Activated naive CD4-positive, alpha-beta T cell treated with anti-CD3 and anti-CD28 coated beads, Interleukin-2, amount 50 U/mL, for 24 hours (primary cell): ENCODE data around the gene NAXD.

ENCODE experiments used
- H3K27ac Mint-ChIP-seq: one replicate; pipeline ENCODE4 v1.8.0; 2021; ENCODE audit warnings: mild to moderate bottlenecking, mixed read lengths
- H3K27me3 Mint-ChIP-seq: one replicate; pipeline ENCODE4 v1.8.0; 2021; ENCODE audit warnings: mixed read lengths
- H3K36me3 Mint-ChIP-seq: one replicate; pipeline ENCODE4 v1.8.0; 2021; ENCODE audit warnings: mixed read lengths
- H3K4me1 Mint-ChIP-seq: one replicate; pipeline ENCODE4 v1.8.0; 2021; ENCODE audit warnings: mixed read lengths
- H3K4me3 Mint-ChIP-seq: one replicate; pipeline ENCODE4 v1.8.0; 2021; ENCODE audit warnings: mild to moderate bottlenecking, mixed read lengths
- H3K9me3 Mint-ChIP-seq: one replicate; pipeline ENCODE4 v1.8.0; 2021; ENCODE audit warnings: mixed read lengths

Gene NAXD

GRCh38 chr13:110676595-110677587, 61.5 kb downstream of the NAXD start:
- Mint-ChIP-seq H3K9me3 (no peaks in the 10 kb centered on the region), H3K4me3 (no peak overlapping the region), H3K4me1 (peaks cover 32% of the 10 kb centered on the region), H3K36me3 (peaks cover 28% of the 10 kb centered on the region), H3K27me3 (no peaks in the 10 kb centered on the region), H3K27ac (no peak overlapping the region)

- no peak overlapping the region for H3K4me3 Mint-ChIP-seq
- H3K9me3 Mint-ChIP-seq = no peaks in the 10 kb centered on the region
- peaks cover 21% of the 10 kb centered on the region for H3K4me1 Mint-ChIP-seq
- no peaks in the 10 kb centered on the region for H3K27me3 Mint-ChIP-seq
- H3K36me3 Mint-ChIP-seq = peaks cover 23% of the 10 kb centered on the region
- H3K27ac Mint-ChIP-seq = no peak overlapping the region
These were observed 62.6 kb downstream of the NAXD start for GRCh38 chr13:110677731-110678545.

- no peak overlapping the region for H3K4me3 Mint-ChIP-seq
- H3K9me3 Mint-ChIP-seq = no peaks in the 10 kb centered on the region
- H3K36me3 Mint-ChIP-seq = peaks cover 12% of the 10 kb centered on the region
- H3K4me1 Mint-ChIP-seq = peaks cover 11% of the 10 kb centered on the region
- no peaks in the 10 kb centered on the region for H3K27me3 Mint-ChIP-seq
- no peak overlapping the region for H3K27ac Mint-ChIP-seq
These were observed 65.5 kb downstream of the NAXD start for GRCh38 chr13:110680852-110681251.

DNA sequence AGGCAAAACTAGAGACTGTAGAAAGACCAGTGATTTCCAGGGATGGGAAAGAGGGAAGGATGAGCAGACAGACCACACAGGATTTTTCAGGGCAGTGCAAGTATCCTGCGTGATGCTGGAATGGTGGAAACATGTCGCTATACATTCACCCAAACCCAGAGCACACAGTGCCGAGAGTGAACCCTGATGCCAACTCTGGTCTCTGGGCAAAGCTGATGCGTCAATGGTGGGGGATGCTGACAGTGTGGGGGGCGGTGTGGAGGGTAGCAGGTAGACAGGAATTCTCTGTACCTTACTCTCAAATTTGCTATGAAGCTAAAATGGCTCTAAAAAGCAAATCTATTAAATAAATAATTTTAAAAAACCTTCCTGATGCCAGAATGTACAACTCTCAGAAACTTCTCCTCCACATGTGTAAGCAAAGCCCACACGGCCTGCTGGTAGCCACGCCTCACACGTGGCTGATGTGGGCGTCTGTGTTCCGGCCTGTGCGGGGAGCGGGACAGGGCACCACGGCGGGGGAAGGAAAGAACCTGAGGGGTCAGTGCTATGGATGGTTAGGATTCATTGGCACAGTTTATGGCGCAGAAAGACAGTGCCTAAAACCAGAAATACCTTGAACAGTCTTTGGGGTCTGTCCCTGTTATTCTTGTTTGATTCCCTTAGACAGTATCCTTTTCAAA, 66.7 kb downstream of the NAXD start:
- Mint-ChIP-seq H3K36me3 (peaks cover 9% of the 10 kb centered on the region), H3K27ac (no peak overlapping the region), H3K4me3 (no peak overlapping the region), H3K27me3 (no peaks in the 10 kb centered on the region), H3K4me1 (peaks cover 7% of the 10 kb centered on the region), H3K9me3 (no peaks in the 10 kb centered on the region)

DNA sequence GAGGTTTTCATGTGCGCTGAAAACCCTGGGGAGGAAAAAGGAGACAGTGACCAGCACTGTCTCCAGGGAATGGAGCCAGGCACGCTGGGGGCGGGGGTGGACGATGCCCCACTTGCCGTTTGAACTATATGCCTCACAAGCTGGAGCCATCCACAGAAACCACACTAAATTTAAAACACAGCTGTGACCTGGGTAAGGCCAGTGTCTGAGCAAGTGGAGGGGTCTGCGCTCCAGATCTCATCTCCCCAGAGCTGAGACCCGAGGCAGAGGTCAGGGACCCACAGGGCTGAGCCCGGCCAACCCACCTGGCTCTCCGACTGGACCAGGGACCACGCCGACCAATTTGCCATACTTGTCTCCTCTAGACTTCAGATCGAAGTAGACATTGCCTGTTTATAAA, 67.4 kb downstream of the NAXD start:
- Mint-ChIP-seq H3K27ac (no peak overlapping the region), H3K9me3 (no peaks in the 10 kb centered on the region), H3K4me1 (peaks cover 7% of the 10 kb centered on the region), H3K4me3 (no peak overlapping the region), H3K27me3 (no peaks in the 10 kb centered on the region), H3K36me3 (peaks cover 9% of the 10 kb centered on the region)

- no peaks in the 10 kb centered on the region for H3K9me3 Mint-ChIP-seq
- H3K36me3 Mint-ChIP-seq = peaks cover 9% of the 10 kb centered on the region
- H3K27me3 Mint-ChIP-seq = no peaks in the 10 kb centered on the region
- no peak overlapping the region for H3K27ac Mint-ChIP-seq
- H3K4me3 Mint-ChIP-seq = no peak overlapping the region
- peaks cover 5% of the 10 kb centered on the region for H3K4me1 Mint-ChIP-seq
These were observed 68.0 kb downstream of the NAXD start for GRCh38 chr13:110683203-110683883.

- Mint-ChIP-seq H3K27me3 (no peaks in the 10 kb centered on the region), H3K4me3 (no peak overlapping the region), H3K9me3 (no peaks in the 10 kb centered on the region), H3K27ac (no peak overlapping the region), H3K4me1 (peaks cover under 1% of the 10 kb centered on the region), H3K36me3 (peaks cover 9% of the 10 kb centered on the region)
These were observed 68.6 kb downstream of the NAXD start for GRCh38 chr13:110683921-110684320.

DNA sequence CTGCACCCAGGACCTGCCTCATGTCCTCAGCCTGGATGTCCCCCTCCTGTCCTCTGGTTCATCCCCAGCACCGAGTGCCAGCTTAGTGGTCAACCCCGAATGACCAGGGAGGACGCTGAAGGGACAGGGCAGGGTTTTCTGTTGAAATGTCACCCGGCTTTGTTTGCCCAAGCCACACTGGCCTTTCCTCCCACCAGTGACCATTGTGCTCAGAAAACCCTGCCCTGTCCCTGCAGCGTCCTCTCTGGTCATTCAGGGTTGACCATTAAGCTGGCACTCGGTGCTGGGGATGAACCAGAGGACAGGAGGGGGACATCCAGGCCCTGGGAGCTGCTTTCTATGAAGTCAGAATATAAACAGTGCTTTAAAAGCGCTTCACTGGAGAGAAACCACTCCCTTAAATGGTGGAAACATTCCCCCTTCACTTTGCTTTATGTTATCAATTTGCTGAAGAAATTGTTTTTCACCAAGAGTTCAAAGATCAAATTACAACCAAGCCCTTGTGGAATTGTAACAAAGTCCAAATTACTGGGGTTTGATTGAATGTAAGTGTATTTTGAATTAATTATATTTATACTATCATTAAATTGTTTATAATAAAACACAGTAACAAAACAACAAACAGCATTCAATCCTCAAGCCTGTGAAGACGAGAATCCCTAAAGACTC, 69.2 kb downstream of the NAXD start:
- H3K27me3 Mint-ChIP-seq = no peaks in the 10 kb centered on the region
- no peak overlapping the region for H3K27ac Mint-ChIP-seq
- peaks cover 7% of the 10 kb centered on the region for H3K36me3 Mint-ChIP-seq
- no peaks in the 10 kb centered on the region for H3K4me1 Mint-ChIP-seq
- no peaks in the 10 kb centered on the region for H3K9me3 Mint-ChIP-seq
- H3K4me3 Mint-ChIP-seq = no peak overlapping the region

DNA sequence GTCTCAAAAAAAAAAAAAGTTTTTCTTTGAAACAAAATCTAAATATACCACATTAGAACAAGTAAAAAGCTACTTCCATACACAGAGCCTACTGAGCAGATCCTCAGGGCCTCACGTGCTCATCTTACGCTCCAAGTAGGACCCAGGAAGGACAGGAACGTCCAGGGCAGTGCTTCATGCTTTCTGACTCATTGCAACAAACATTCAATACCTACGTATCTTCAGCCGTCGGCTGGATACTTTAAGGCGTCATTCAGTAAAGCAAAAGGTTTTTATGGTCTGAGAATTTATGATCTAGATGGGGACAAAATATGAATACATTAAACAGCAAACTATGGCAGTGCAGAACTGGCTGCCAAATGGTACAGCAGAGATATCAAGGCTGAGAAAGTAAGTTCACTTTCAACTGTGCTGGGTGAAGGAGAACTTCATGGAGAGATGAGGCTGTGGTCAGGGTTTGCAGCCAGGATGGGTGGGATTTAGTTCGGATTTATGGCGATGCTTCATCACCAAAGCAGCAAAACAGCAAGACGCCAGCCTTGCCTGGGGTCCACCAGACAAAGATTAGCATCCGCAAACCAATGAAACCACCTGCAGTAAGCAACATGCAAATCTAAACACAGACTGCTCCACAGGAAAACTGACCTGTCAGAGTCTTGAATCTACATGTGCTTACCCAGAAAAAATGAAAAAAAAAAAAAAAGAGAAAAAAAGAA, 70.1 kb downstream of the NAXD start:
- H3K27me3 Mint-ChIP-seq = no peaks in the 10 kb centered on the region
- H3K27ac Mint-ChIP-seq = no peak overlapping the region
- no peaks in the 10 kb centered on the region for H3K4me1 Mint-ChIP-seq
- H3K9me3 Mint-ChIP-seq = no peaks in the 10 kb centered on the region
- peaks cover 5% of the 10 kb centered on the region for H3K36me3 Mint-ChIP-seq
- H3K4me3 Mint-ChIP-seq = no peak overlapping the region

DNA sequence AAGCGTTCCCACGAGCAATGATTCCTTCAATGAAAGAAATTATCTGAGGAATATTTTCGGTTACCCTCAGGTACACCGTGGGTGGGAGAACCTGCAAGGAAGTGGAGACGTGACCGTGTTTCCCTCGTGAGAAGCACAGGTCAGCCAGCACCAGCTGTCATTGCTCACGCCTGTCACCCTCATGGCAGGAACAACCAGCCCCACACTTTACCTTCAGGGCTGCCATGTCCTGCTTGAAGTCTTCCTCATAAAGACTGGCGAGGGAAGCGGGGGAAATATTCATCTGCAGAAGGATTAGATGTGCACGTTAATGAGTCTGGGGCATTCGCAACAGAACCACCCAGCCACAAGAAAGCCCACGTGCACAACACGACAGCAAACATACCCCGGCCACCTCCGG, 72.4 kb downstream of the NAXD start:
- H3K4me3 Mint-ChIP-seq = no peak overlapping the region
- no peaks in the 10 kb centered on the region for H3K9me3 Mint-ChIP-seq
- no peaks in the 10 kb centered on the region for H3K4me1 Mint-ChIP-seq
- no peaks in the 10 kb centered on the region for H3K36me3 Mint-ChIP-seq
- no peak overlapping the region for H3K27ac Mint-ChIP-seq
- no peaks in the 10 kb centered on the region for H3K27me3 Mint-ChIP-seq

DNA sequence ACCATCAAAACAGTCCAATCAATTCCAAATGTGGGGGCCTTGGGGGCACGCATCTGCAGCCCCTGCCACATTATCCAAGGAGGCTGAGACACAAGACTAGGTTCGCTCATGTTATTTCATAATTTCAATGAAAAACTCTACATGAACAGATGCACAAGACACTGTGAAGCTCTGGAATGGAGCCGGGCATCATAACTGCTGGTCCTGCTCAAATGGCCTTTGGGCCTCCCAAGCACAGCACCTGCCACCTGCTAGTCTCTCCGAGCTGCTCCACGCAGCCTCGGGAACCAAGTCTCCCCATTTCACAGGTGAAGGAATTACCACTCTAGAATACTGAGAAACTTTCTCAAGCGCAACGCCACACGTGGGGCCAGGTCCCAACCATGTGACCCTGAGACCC, 73.7 kb downstream of the NAXD start:
- H3K9me3 Mint-ChIP-seq = no peaks in the 10 kb centered on the region
- H3K27me3 Mint-ChIP-seq = no peaks in the 10 kb centered on the region
- H3K27ac Mint-ChIP-seq = no peak overlapping the region
- H3K36me3 Mint-ChIP-seq = no peaks in the 10 kb centered on the region
- H3K4me1 Mint-ChIP-seq = no peaks in the 10 kb centered on the region
- H3K4me3 Mint-ChIP-seq = no peak overlapping the region
